ENCODE measurements around the gene DNAH5. TPM values are rescaled to one million over a fixed set of nuclear protein-coding genes. Genes with fewer than 3 reads are reported as not detected.

The DNAH5 gene
- polyA plus RNA-seq, 1 experiment: 1.1 TPM

DNA sequence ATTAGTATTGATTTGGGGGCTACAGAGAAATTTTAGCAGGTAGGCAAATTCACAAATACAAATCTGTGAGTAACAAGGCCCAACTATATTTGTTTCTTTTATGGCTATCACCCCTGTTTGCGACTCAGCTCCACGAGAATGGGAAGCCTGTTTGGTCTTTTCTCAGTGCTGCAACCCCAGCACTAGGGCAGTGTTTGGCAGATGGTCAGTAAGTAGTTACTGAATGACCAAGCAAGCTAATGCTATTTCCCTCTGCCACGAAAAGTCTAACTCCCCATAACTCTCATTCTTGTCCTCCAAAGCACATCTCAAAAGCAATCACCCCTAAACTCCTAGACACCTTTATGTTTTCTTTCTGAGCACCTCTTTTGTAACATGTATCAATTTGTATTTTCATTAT lies 245.6 kb downstream of the DNAH5 start:
- TF ChIP-seq, protein P1, sequence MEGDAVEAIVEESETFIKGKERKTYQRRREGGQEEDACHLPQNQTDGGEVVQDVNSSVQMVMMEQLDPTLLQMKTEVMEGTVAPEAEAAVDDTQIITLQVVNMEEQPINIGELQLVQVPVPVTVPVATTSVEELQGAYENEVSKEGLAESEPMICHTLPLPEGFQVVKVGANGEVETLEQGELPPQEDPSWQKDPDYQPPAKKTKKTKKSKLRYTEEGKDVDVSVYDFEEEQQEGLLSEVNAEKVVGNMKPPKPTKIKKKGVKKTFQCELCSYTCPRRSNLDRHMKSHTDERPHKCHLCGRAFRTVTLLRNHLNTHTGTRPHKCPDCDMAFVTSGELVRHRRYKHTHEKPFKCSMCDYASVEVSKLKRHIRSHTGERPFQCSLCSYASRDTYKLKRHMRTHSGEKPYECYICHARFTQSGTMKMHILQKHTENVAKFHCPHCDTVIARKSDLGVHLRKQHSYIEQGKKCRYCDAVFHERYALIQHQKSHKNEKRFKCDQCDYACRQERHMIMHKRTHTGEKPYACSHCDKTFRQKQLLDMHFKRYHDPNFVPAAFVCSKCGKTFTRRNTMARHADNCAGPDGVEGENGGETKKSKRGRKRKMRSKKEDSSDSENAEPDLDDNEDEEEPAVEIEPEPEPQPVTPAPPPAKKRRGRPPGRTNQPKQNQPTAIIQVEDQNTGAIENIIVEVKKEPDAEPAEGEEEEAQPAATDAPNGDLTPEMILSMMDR (IDR thresholded peaks at IDR 0.05; ENCODE audit: insufficient read depth, low read depth, low read length): no peak
- H3K4me3 ChIP-seq (ENCODE audit: low read depth, low read length): no peak overlapping the region
- ChIA-PET CTCF (no interaction called here), POLR2A (no interaction called here)
- no peak for DNase-seq (ENCODE audit: low read depth)
- no peaks in the 10 kb centered on the region for H3K36me3 ChIP-seq (ENCODE audit: control insufficient read depth, insufficient read depth, low read length)
- H3K27me3 ChIP-seq (ENCODE audit: control insufficient read depth, insufficient read depth, low read length): no peaks in the 10 kb centered on the region

DNA sequence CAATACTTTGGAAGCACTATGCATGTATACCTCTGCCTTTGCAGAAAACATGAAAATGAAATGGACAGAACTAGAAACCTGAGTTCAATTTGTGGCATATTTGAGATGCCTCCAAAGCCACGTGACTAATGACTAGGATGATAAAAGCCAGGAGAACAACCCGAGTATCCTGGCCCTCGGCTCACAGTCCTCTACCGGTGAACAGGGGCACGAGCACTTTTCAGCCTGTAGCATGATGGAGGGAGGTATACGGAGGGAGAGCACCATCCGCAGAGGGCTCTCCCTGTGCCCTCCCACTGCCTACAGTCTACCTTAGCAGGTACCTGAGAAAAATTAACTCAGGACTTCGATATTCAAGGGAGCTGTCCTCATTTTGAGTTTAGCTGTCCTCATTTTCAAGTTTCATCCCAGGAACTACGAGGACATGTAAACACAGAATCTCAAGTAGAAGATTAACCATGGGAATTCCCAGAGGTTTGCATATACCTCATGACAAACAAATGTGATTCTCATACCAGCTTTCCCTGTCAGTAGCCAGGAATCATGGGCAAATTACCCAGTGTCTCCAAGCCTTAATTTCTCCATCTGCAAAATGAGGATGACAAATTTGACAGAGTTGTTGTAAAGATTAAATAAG lies 249.3 kb downstream of the DNAH5 start:
- DNase-seq (ENCODE audit: low read depth): no peak
- ChIA-PET POLR2A (no interaction called here), CTCF (no interaction called here)
- H3K36me3 ChIP-seq (ENCODE audit: control insufficient read depth, insufficient read depth, low read length): no peaks in the 10 kb centered on the region
- H3K4me3 ChIP-seq (ENCODE audit: low read depth, low read length): no peak overlapping the region
- TF ChIP-seq, protein P1 (IDR thresholded peaks at IDR 0.05; ENCODE audit: insufficient read depth, low read depth, low read length): no peak
- no peaks in the 10 kb centered on the region for H3K27me3 ChIP-seq (ENCODE audit: control insufficient read depth, insufficient read depth, low read length)

DNA sequence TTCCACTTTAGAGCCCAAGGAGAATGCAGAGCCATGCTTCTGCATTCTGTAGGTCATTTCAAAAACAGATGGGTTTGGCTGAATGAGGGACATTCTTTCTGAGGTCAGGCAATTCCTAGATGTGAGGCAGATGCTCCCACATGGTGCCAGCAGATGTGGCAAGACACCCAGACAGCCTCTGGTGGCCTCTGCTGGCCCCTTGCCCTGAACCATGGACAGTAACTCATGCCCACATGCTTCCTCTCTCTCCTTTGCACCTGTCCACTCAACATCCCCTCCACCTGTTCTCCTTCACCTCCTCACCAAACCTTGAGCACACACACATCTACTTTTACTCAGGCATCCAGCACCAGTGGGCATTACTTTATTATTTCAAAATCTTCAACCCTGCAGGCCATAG lies 252.3 kb downstream of the DNAH5 start:
- CTCF ChIA-PET: interaction anchor here (1.4 kb wide), 1 partner anchor 8 kb away, joined by 5 read pairs; no protein-coding TSS in a partner anchor

DNA sequence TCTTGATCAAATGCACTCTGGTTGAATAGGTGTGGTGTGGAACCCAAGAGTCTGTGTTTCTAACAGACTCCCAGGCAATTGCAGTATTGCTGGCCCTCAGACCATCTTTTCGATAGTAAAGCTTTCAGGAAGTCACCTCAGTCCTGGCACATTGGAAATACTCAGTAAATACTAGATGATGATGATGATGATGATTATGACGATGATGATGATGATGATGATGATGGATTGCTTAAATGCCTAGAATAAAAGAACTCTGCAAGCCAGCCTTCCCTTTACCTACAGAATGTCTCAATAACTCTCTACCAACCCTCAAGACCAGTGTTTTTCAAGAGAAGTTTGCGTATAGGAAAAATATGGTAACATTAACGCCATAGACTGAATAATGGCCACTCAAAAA lies 268.0 kb downstream of the DNAH5 start:
- no peaks in the 10 kb centered on the region for H3K36me3 ChIP-seq (ENCODE audit: control insufficient read depth, insufficient read depth, low read length)
- no peak for DNase-seq (ENCODE audit: low read depth)
- no peak overlapping the region for H3K4me3 ChIP-seq (ENCODE audit: low read depth, low read length)
- ChIA-PET POLR2A (no interaction called here), CTCF (no interaction called here)
- TF ChIP-seq, protein P1 (IDR thresholded peaks at IDR 0.05; ENCODE audit: insufficient read depth, low read depth, low read length): no peak
- H3K27me3 ChIP-seq (ENCODE audit: control insufficient read depth, insufficient read depth, low read length): no peaks in the 10 kb centered on the region

More for the DNA sequence above, 252.3 kb downstream of the DNAH5 start:
- no peaks in the 10 kb centered on the region for H3K27me3 ChIP-seq (ENCODE audit: control insufficient read depth, insufficient read depth, low read length)
- H3K4me3 ChIP-seq (ENCODE audit: low read depth, low read length): no peak overlapping the region
- TF ChIP-seq, protein P1 (IDR thresholded peaks at IDR 0.05; ENCODE audit: insufficient read depth, low read depth, low read length): no peak
- POLR2A ChIA-PET: no interaction called here
- H3K36me3 ChIP-seq (ENCODE audit: control insufficient read depth, insufficient read depth, low read length): no peaks in the 10 kb centered on the region
- no peak for DNase-seq (ENCODE audit: low read depth)

DNA sequence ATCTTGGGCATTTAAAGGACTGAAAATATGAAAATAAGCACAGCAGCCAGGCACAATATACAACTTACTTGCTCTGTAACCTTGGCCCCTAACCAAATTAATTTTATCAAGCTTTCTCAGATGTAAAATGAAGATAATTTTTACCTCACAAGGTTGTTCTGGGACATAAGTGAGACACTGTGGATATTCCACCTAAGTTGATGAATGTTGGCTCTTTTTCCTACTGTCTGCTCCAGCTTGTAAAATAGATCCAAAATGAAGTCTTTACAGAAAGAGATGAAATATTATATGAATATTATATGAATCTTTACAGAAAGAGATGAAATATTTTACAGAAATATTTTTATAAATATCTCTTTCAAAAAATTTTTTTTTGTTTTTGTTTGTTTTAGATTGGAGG lies 270.1 kb downstream of the DNAH5 start:
- CTCF ChIA-PET: no interaction called here
- POLR2A ChIA-PET: no interaction called here
- Histone ChIP-seq H3K27me3 (ENCODE audit: control insufficient read depth, insufficient read depth, low read length) (no peaks in the 10 kb centered on the region), H3K36me3 (ENCODE audit: control insufficient read depth, insufficient read depth, low read length) (no peaks in the 10 kb centered on the region), H3K4me3 (ENCODE audit: low read depth, low read length) (no peak overlapping the region)
- TF ChIP-seq, protein P1 (IDR thresholded peaks at IDR 0.05; ENCODE audit: insufficient read depth, low read depth, low read length): no peak
- no peak for DNase-seq (ENCODE audit: low read depth)

Data from BJ (cell line).